Stimulated activated CD8-positive, alpha-beta memory T cell treated with anti-CD3 and anti-CD28 coated beads, Interleukin-4, amount 100 ng/mL, for 4 hours (primary cell): ENCODE results near the gene PSMB2.

Experiments
- DNase-seq, 2 donors: peaks; one replicate each; pipeline ENCODE4 v3.0.0-alpha.2; 2020; ENCODE audit warnings: low read depth in 2 of 2, low spot score in 1 of 2

The PSMB2 gene

GRCh38 chr1:35573198-35574124 is 67.9 kb downstream of the PSMB2 start, which contains the start of gene TFAP2E:
Gene TFAP2E (plus strand): TSS chr1:35573314. CDS start chr1:35573578, 264 bp downstream.
- DNase-seq, result no peak

GRCh38 chr1:35572296-35572695 is 69.0 kb downstream of the PSMB2 start:
- no peak for DNase-seq

- no peak for DNase-seq
These were observed 70.1 kb downstream of the PSMB2 start for GRCh38 chr1:35571263-35571662.

GRCh38 chr1:35570589-35571137 is 70.7 kb downstream of the PSMB2 start:
- DNase-seq, result no peak

GRCh38 chr1:35569936-35570335 is 71.4 kb downstream of the PSMB2 start:
- DNase-seq, result no peak

- DNase-seq, result peak; percentile 27 to 41
These were observed 72.3 kb downstream of the PSMB2 start for GRCh38 chr1:35568975-35569395.

- no peak for DNase-seq
These were observed 73.3 kb downstream of the PSMB2 start for GRCh38 chr1:35567947-35568558.

- no peak for DNase-seq
These were observed 75.6 kb downstream of the PSMB2 start for GRCh38 chr1:35565742-35566133.

GRCh38 chr1:35564884-35565741 is 76.2 kb downstream of the PSMB2 start:
- no peak for DNase-seq

- DNase-seq, result peak; percentile 60 to 75
These were observed 77.1 kb downstream of the PSMB2 start for GRCh38 chr1:35564037-35564883.

GRCh38 chr1:35563166-35563565 is 78.2 kb downstream of the PSMB2 start:
- DNase-seq, result no peak

GRCh38 chr1:35561972-35562680 is 79.2 kb downstream of the PSMB2 start:
- DNase-seq, result no peak

- DNase-seq, result no peak
These were observed 79.9 kb downstream of the PSMB2 start for GRCh38 chr1:35561297-35561971.

- DNase-seq, result no peak
These were observed 80.8 kb downstream of the PSMB2 start for GRCh38 chr1:35560256-35561225.

GRCh38 chr1:35559317-35559944 is 81.9 kb downstream of the PSMB2 start:
- DNase-seq, result no peak

GRCh38 chr1:35558374-35559316 is 82.7 kb downstream of the PSMB2 start:
- no peak for DNase-seq
